B cell (primary cell): Measurements from ENCODE around the gene BRINP2. TPM values are rescaled to one million over a fixed set of nuclear protein-coding genes. Genes with fewer than 3 reads are reported as not detected.

Source experiments
- ATAC-seq: fragments of 200-7000 bp; cut with Tn5 transposase; one replicate; pipeline ENCODE4 v1.10.0; 2021; ENCODE audit warnings: low read depth, mild to moderate bottlenecking, moderate number of reproducible peaks, moderate library complexity
- CTCF ChIA-PET: fragments of 350-600 bp; sonication (Branson Sonifier 250); formaldehyde crosslinking; loops from one replicate; lab custom pipeline; 2021; ENCODE audit warnings: antibody characterized with exemption, inconsistent platforms; lab: Charles Lee
- POLR2A ChIA-PET: fragments of 350-600 bp; sonication (Branson Sonifier 250); formaldehyde crosslinking; loops from one replicate; lab custom pipeline; 2021; ENCODE audit warnings: antibody characterized with exemption; lab: Charles Lee
- DNase-seq: peaks from one replicate; pipeline ENCODE4 v3.0.0; 2013
- H2AFZ ChIP-seq: 2 replicates; pipeline ENCODE4 v1.6.1; 2012; ENCODE audit warnings: mild to moderate bottlenecking, low read depth, low read length; ENCODE audit not compliant: insufficient read depth, poor library complexity, severe bottlenecking
- H3K27ac ChIP-seq, 2 donors: 1 replicate in 1 of 2; 2 replicates in 1 of 2; pipeline ENCODE4 v1.5.1; 2012 to 2013; ENCODE audit warnings: low read length in 2 of 2, mild to moderate bottlenecking in 2 of 2, moderate library complexity in 1 of 2
- H3K27me3 ChIP-seq, 4 experiments: fragments of 200-600 bp in 1 of 4; sonication (generic) in 1 of 4; replicated peaks in 1 of 4; 1 replicate in 2 of 4; 2 replicates in 2 of 4; pipeline versions ENCODE4 v1.6.1 to v1.7.0; 2013 to 2016; ENCODE audit warnings: low read length in 3 of 4, mild to moderate bottlenecking in 2 of 4, mixed read lengths in 1 of 4, moderate library complexity in 1 of 4; ENCODE audit not compliant: insufficient read depth in 4 of 4, control insufficient read depth in 3 of 4; ENCODE audit errors: control extremely low read depth in 1 of 4
- H3K36me3 ChIP-seq, 2 experiments: replicated peaks in 1 of 2; 1 replicate in 1 of 2; 2 replicates in 1 of 2; pipeline versions ENCODE4 v1.6.1 to v1.7.1; 2013; ENCODE audit warnings: low read length in 1 of 2; ENCODE audit not compliant: insufficient read depth in 2 of 2, control insufficient read depth in 1 of 2; ENCODE audit errors: control extremely low read depth in 1 of 2, extremely low read depth in 1 of 2
- H3K4me1 ChIP-seq, 2 donors: fragments of 200-600 bp in 1 of 2; sonication (generic) in 1 of 2; 1 replicate in 1 of 2; 2 replicates in 1 of 2; pipeline versions ENCODE4 v1.5.1 to v1.6.1; 2013 to 2017; ENCODE audit warnings: low read length in 2 of 2; ENCODE audit not compliant: control insufficient read depth in 2 of 2, insufficient read depth in 2 of 2
- H3K4me2 ChIP-seq: replicated peaks from 2 replicates; pipeline ENCODE3; 2012; ENCODE audit warnings: mild to moderate bottlenecking, low read depth, low read length; ENCODE audit not compliant: poor library complexity, severe bottlenecking
- H3K4me3 ChIP-seq, 5 experiments: fragments of 200-600 bp in 1 of 5; sonication (generic) in 1 of 5; 1 replicate in 3 of 5; 2 replicates in 2 of 5; pipeline versions ENCODE4 v1.5.1 to v1.7.0; 2011 to 2016; ENCODE audit warnings: low read length in 4 of 5, mild to moderate bottlenecking in 4 of 5, low read depth in 2 of 5, control low read depth in 1 of 5, moderate library complexity in 1 of 5; ENCODE audit not compliant: insufficient read depth in 1 of 5; ENCODE audit errors: control extremely low read depth in 1 of 5, extremely low read depth in 1 of 5
- H3K79me2 ChIP-seq: fragments of 200-600 bp; sonication (generic); one replicate; pipeline ENCODE4 v1.6.0; 2016; ENCODE audit warnings: low read length; ENCODE audit not compliant: control insufficient read depth, insufficient read depth
- H3K9ac ChIP-seq: fragments of 200-600 bp; sonication (generic); 2 replicates; pipeline ENCODE4 v1.6.1; 2017; ENCODE audit warnings: mild to moderate bottlenecking, low read length, moderate library complexity
- H3K9me3 ChIP-seq, 3 donors: one replicate each; pipeline versions ENCODE4 v1.6.1 to v1.7.1; 2013; ENCODE audit warnings: low read length in 2 of 3; ENCODE audit not compliant: control insufficient read depth in 2 of 3, insufficient read depth in 1 of 3; ENCODE audit errors: control extremely low read depth in 1 of 3
- H4K20me1 ChIP-seq: 2 replicates; pipeline ENCODE4 v1.6.0; 2012; ENCODE audit warnings: mild to moderate bottlenecking, low read length; ENCODE audit not compliant: insufficient read depth, control insufficient read depth, poor library complexity, severe bottlenecking
- H3K27ac Mint-ChIP-seq: one replicate; pipeline ENCODE4 v1.8.0; 2021; ENCODE audit warnings: mixed read lengths
- H3K27me3 Mint-ChIP-seq: one replicate; pipeline ENCODE4 v1.8.0; 2021; ENCODE audit warnings: mixed read lengths
- H3K4me1 Mint-ChIP-seq: one replicate; pipeline ENCODE4 v1.8.0; 2021; ENCODE audit warnings: mixed read lengths
- H3K4me3 Mint-ChIP-seq: one replicate; pipeline ENCODE4 v1.8.0; 2021; ENCODE audit warnings: mixed read lengths
- H3K9me3 Mint-ChIP-seq: one replicate; pipeline ENCODE4 v1.8.0; 2022; ENCODE audit warnings: mixed read lengths; ENCODE audit not compliant: insufficient read depth
- EZH2 ChIP-seq: IDR thresholded peaks from 2 replicates; pipeline ENCODE4 v1.6.1; 2012; ENCODE audit warnings: borderline replicate concordance, low read depth, mild to moderate bottlenecking, moderate library complexity, low read length; ENCODE audit not compliant: insufficient read depth, poor library complexity, severe bottlenecking
- WGBS: methylation state at CpG from one replicate; pipeline ENCODE4 v1.1.5; 2013; ENCODE audit warnings: missing lambda C conversion rate; ENCODE audit not compliant: insufficient coverage; 5-methylcytosine and 5-hydroxymethylcytosine counted together
- intact Hi-C: fragments of 100-400 bp; cut with micrococcal nuclease; formaldehyde crosslinking; loops from one replicate; pipeline ENCODE4 v1.10.0; 2022
- polyA plus RNA-seq: library from polyadenylated mRNA; depleted of rRNA; stranded (reverse); fragments of >200 nt; gene quantifications from 2 replicates; pipeline ENCODE4 v1.2.3, GENCODE V29; 2012
- total RNA-seq, 2 donors: library from RNA; stranded (reverse); fragments of 120-200 nt in 1 of 2; gene quantifications; 1 replicate in 1 of 2; 2 replicates in 1 of 2; pipeline versions ENCODE4 v1.2.3 to v1.2.4, GENCODE V29; 2013 to 2022
- TF ChIP-seq, protein P1 (sequence below): fragments of 200-600 bp; IDR thresholded peaks from one replicate; pipeline ENCODE4 v1.8.0; 2022; ENCODE audit warnings: antibody characterized with exemption, mild to moderate bottlenecking

The BRINP2 gene
- total and polyA plus RNA-seq, 2 donors (not counting 1 experiment from before 2014, with no cell fraction given): not detected

DNA sequence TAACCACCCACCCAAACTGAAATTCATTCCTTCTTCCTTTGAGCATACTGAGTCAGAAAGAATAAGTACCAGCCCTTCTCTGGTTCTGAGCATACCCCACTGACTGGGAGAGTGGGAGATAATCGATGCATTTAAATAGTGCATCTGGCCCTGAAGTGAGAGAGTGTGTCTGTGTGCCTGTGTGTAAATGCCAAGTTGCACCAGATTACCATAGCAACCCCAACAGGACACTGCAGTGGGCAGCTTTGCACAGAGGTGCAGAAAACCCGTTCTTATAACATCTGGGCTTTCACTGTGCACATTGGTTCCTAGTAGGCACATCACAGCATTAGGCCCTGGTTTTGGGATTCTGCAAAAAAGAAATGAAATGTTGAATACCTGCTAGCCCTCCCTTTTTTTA, 8.5 kb upstream of the BRINP2 start:
- no peaks in the 10 kb centered on the region for H3K79me2 ChIP-seq
- peaks cover 0 to 21% (median 14%) of the 10 kb centered on the region in 4 experiments for H3K27me3 ChIP-seq
- H3K4me3 ChIP-seq: no peak overlapping the region
- peaks cover 0 to 2% (median 0%) of the 10 kb centered on the region in 3 donors for H3K9me3 ChIP-seq
- no peak overlapping the region for H3K27ac Mint-ChIP-seq
- POLR2A ChIA-PET: no interaction called here
- H3K27ac ChIP-seq: no peak overlapping the region
- H3K36me3 ChIP-seq: no peaks in the 10 kb centered on the region
- H3K4me2 ChIP-seq: no peak overlapping the region
- H2AFZ ChIP-seq: no peak overlapping the region
- peaks cover 28% of the 10 kb centered on the region for H3K27me3 Mint-ChIP-seq
- WGBS: 100% methylated on average over 1 of the region's 2 CpGs
- peaks cover 7% of the 10 kb centered on the region for H3K4me1 Mint-ChIP-seq
- H3K4me1 ChIP-seq: peaks cover 0 to 4% of the 10 kb centered on the region in 2 donors
- no peaks in the 10 kb centered on the region for H3K9me3 Mint-ChIP-seq
- TF ChIP-seq, protein P1, sequence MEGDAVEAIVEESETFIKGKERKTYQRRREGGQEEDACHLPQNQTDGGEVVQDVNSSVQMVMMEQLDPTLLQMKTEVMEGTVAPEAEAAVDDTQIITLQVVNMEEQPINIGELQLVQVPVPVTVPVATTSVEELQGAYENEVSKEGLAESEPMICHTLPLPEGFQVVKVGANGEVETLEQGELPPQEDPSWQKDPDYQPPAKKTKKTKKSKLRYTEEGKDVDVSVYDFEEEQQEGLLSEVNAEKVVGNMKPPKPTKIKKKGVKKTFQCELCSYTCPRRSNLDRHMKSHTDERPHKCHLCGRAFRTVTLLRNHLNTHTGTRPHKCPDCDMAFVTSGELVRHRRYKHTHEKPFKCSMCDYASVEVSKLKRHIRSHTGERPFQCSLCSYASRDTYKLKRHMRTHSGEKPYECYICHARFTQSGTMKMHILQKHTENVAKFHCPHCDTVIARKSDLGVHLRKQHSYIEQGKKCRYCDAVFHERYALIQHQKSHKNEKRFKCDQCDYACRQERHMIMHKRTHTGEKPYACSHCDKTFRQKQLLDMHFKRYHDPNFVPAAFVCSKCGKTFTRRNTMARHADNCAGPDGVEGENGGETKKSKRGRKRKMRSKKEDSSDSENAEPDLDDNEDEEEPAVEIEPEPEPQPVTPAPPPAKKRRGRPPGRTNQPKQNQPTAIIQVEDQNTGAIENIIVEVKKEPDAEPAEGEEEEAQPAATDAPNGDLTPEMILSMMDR: no peak
- no peak for TF ChIP-seq EZH2
- H3K9ac ChIP-seq: no peak overlapping the region
- DNase-seq (no peak), ATAC-seq (no peak)
- CTCF ChIA-PET: no interaction called here
- H4K20me1 ChIP-seq: no peaks in the 10 kb centered on the region
- H3K4me3 Mint-ChIP-seq: no peak overlapping the region
- intact Hi-C loops: no loop called here

DNA sequence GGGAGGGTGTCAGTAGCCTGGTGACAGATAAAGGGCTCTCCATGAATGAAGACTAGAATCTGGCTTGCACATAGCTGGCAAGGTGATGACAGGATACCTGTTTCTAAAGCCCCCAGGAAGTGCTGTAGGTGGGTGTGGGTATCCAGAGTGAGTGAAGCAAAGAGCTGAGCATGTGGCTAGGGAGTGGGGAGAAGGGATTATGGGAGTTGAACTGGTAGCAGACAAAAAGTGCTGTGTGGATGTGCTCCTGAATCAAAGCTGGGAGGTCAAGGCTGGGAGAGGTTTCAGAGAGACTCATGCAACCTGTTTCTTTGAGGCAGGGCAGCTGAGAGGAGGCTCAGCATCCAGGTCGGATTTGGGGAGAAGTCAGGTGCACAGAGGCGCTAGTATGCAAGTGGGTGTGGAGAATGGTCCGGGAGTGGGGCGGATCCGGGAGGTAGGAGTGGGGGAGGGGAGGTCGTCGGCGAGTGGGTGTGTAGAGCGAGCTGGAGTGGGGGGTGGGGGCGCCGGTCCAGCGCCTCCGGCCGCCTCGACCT, 6.8 kb upstream of the BRINP2 start:
- no peaks in the 10 kb centered on the region for H3K36me3 ChIP-seq
- TF ChIP-seq EZH2: no peak
- TF ChIP-seq, protein P1: no peak
- intact Hi-C loops: no loop called here
- ATAC-seq: no peak
- no peak overlapping the region for H3K9ac ChIP-seq
- H3K4me1 ChIP-seq: peaks cover 0 to 4% of the 10 kb centered on the region in 2 donors
- no peak overlapping the region for H3K4me2 ChIP-seq
- H3K4me3 ChIP-seq: no peak overlapping the region
- H3K4me1 Mint-ChIP-seq: peaks cover 7% of the 10 kb centered on the region
- no peak overlapping the region for H3K27ac Mint-ChIP-seq
- peaks cover 0 to 21% (median 14%) of the 10 kb centered on the region in 4 experiments for H3K27me3 ChIP-seq
- DNase-seq: no peak
- H3K9me3 Mint-ChIP-seq: no peaks in the 10 kb centered on the region
- CTCF ChIA-PET: no interaction called here
- WGBS: 3% methylated on average over 15 of the region's 15 CpGs
- no peak overlapping the region for H3K27ac ChIP-seq
- H3K9me3 ChIP-seq: peaks cover 0 to 2% (median 0%) of the 10 kb centered on the region in 3 donors
- H3K4me3 Mint-ChIP-seq: no peak overlapping the region
- peaks cover 28% of the 10 kb centered on the region for H3K27me3 Mint-ChIP-seq
- no peak overlapping the region for H2AFZ ChIP-seq
- POLR2A ChIA-PET: no interaction called here
- H3K79me2 ChIP-seq: no peaks in the 10 kb centered on the region
- no peaks in the 10 kb centered on the region for H4K20me1 ChIP-seq
